K562 (cell line): ENCODE results near the gene ORMDL2. TPM values are rescaled to one million over a fixed set of nuclear protein-coding genes. Genes with fewer than 3 reads are reported as not detected.

Source experiments
- ATAC-seq: fragments of 200-7000 bp; cut with Tn5 transposase; 3 replicates; pipeline ENCODE4 v1.9.1; 2020; ENCODE audit warnings: moderate library complexity
- BruUV-seq: library from RNA; stranded (reverse); fragments of 400-500 nt; replicated peaks from 2 replicates; lab custom pipeline; 2021; lab: Mats Ljungman, UMichigan
- CTCF ChIA-PET: fragments of 300-600 bp; formaldehyde crosslinking; extraction: SDS; loops from one replicate; lab custom pipeline; 2021; ENCODE audit warnings: low intra/inter-chr PET ratio; lab: Yijun Ruan, JAX
- POLR2A ChIA-PET: fragments of 300-600, 350-650 bp; sonication (Branson Sonifier 250); formaldehyde crosslinking; extraction: SDS; loops from one replicate; lab custom pipeline; 2021; ENCODE audit warnings: antibody characterized with exemption, inconsistent platforms; lab: Yijun Ruan, JAX
- DNase-seq, 4 experiments: peaks; one replicate each; pipeline versions ENCODE4 v3.0.0 to v3.0.0-alpha.2; 2011 to 2018; ENCODE audit warnings: low spot score in 3 of 4, mixed read lengths in 3 of 4; ENCODE audit errors: extremely low read depth in 1 of 4
- FAIRE-seq: peaks from 2 replicates; lab custom pipeline; 2011; peaks lifted over from hg19 to GRCh38; lab: Jason Lieb, UNC
- H2AFZ ChIP-seq: 2 replicates; pipeline ENCODE4 v1.6.0; 2011; ENCODE audit warnings: low read depth, low read length, control low read depth, inconsistent platforms
- H3K27ac ChIP-seq: fragments of 200-600 bp; 3 replicates; pipeline ENCODE4 v1.8.0; 2011; ENCODE audit warnings: low read depth, mild to moderate bottlenecking, control low read depth, inconsistent platforms, low read length, moderate library complexity, mixed read lengths; ENCODE audit errors: extremely low read depth
- H3K27me3 ChIP-seq, 2 experiments: fragments of 300-600 bp in 1 of 2; 2 replicates in 1 of 2; 3 replicates in 1 of 2; pipeline versions ENCODE4 v1.6.0 to v1.8.0; 2011; ENCODE audit warnings: inconsistent platforms in 2 of 2, low read length in 2 of 2, mild to moderate bottlenecking in 1 of 2, mixed read lengths in 1 of 2, moderate library complexity in 1 of 2; ENCODE audit not compliant: control insufficient read depth in 2 of 2, insufficient read depth in 2 of 2
- H3K36me3 ChIP-seq: fragments of 300-600 bp; 3 replicates; pipeline ENCODE4 v1.8.0; 2011; ENCODE audit warnings: mild to moderate bottlenecking, low read length, inconsistent platforms; ENCODE audit not compliant: control insufficient read depth, insufficient read depth
- H3K4me1 ChIP-seq, 2 experiments: fragments of 200-600 bp in 1 of 2; replicated peaks in 1 of 2; 2 replicates in 1 of 2; 3 replicates in 1 of 2; pipeline versions ENCODE4 v1.5.1 to v1.8.0; 2011; ENCODE audit warnings: inconsistent platforms in 2 of 2, low read length in 2 of 2, mild to moderate bottlenecking in 1 of 2, mixed read lengths in 1 of 2, moderate library complexity in 1 of 2; ENCODE audit not compliant: control insufficient read depth in 2 of 2, insufficient read depth in 2 of 2
- H3K4me2 ChIP-seq: 2 replicates; pipeline ENCODE4 v1.6.1; 2011; ENCODE audit warnings: low read length, control low read depth, inconsistent platforms, mixed read lengths; ENCODE audit not compliant: insufficient read depth
- H3K4me3 ChIP-seq: fragments of 200-600 bp; sonication (generic), shearing (Covaris generic); 2 replicates; pipeline ENCODE4 v1.5.1; 2016; ENCODE audit warnings: control low read depth, inconsistent platforms
- H3K79me2 ChIP-seq: fragments of 200-600 bp; 3 replicates; pipeline ENCODE4 v1.8.0; 2011; ENCODE audit warnings: low read length, inconsistent platforms; ENCODE audit not compliant: control insufficient read depth, insufficient read depth
- H3K9ac ChIP-seq, 2 experiments: 2 replicates each; pipeline versions ENCODE4 v1.6.0 to v1.6.1; 2011; ENCODE audit warnings: low read depth in 2 of 2, low read length in 2 of 2, control low read depth in 1 of 2, inconsistent platforms in 1 of 2, mild to moderate bottlenecking in 1 of 2, mixed read lengths in 1 of 2; ENCODE audit not compliant: insufficient read depth in 1 of 2
- H3K9me1 ChIP-seq: one replicate; pipeline ENCODE4 v1.6.0; 2011; ENCODE audit warnings: inconsistent platforms, mild to moderate bottlenecking, low read length, moderate library complexity; ENCODE audit not compliant: control insufficient read depth, insufficient read depth
- H3K9me3 ChIP-seq: replicated peaks from 2 replicates; pipeline ENCODE4 v1.5.1; 2011; ENCODE audit warnings: low read depth, low read length, inconsistent platforms; ENCODE audit not compliant: control insufficient read depth, insufficient read depth
- H4K20me1 ChIP-seq: replicated peaks from 2 replicates; pipeline ENCODE4 v1.6.1; 2011; ENCODE audit warnings: low read length, inconsistent platforms, mixed read lengths; ENCODE audit not compliant: control insufficient read depth, insufficient read depth
- BHLHE40 ChIP-seq: IDR thresholded peaks from 2 replicates; pipeline ENCODE4 v1.6.1; 2011; ENCODE audit warnings: low read length, improper control_type of control experiment
- HMG20A ChIP-seq: fragments of 450-650 bp; formaldehyde crosslinking; conservative IDR thresholded peaks from 2 replicates; pipeline ENCODE4 v1.4.0; 2020; ENCODE audit warnings: mild to moderate bottlenecking, mixed read lengths
- SAFB ChIP-seq: fragments of 200-400 bp; formaldehyde crosslinking; IDR thresholded peaks from 2 replicates; pipeline ENCODE4 v1.6.1; 2017; ENCODE audit warnings: low read depth, low read length, borderline replicate concordance
- YY1 ChIP-seq, 3 experiments: IDR thresholded peaks; 2 replicates each; pipeline ENCODE4 v1.6.1; 2011; ENCODE audit warnings: low read length in 2 of 3, mild to moderate bottlenecking in 2 of 3, moderate library complexity in 2 of 3, borderline replicate concordance in 1 of 3, control low read depth in 1 of 3, low read depth in 1 of 3; ENCODE audit not compliant: insufficient read depth in 3 of 3, insufficient replicate concordance in 2 of 3, control insufficient read depth in 1 of 3, insufficient read length in 1 of 3; ENCODE audit errors: extremely low read depth in 1 of 3
- ZNF140 ChIP-seq: fragments of 250-450 bp; sonication (Bioruptor Pico); IDR thresholded peaks from 2 replicates; pipeline ENCODE4 v1.8.0; 2021; ENCODE audit warnings: moderate library complexity, mild to moderate bottlenecking, inconsistent platforms
- WGBS: fragments of 100-300 bp; shearing (Covaris generic); methylation state at CpG from one replicate; pipeline ENCODE4 v1.1.6; 2016; ENCODE audit warnings: low coverage, mixed read lengths; ENCODE audit not compliant: insufficient coverage; ENCODE audit errors: missing lambda C conversion rate; 5-methylcytosine and 5-hydroxymethylcytosine counted together
- in situ Hi-C: fragments of 300-500 bp; cut with MboI; formaldehyde crosslinking; loops from 4 replicates; pipeline ENCODE4 v1.15.0; 2018; ENCODE audit warnings: inconsistent platforms, mixed read lengths
- intact Hi-C: fragments of 100-400 bp; cut with micrococcal nuclease; formaldehyde crosslinking; loops from 2 replicates; pipeline ENCODE4 v1.14.2; 2022
- polyA plus RNA-seq, 8 experiments: library from polyadenylated mRNA; depleted of rRNA in 4 of 8; stranded (reverse) in 5 of 8; unstranded in 3 of 8; fragments of >200 nt; fragmentation: Nextera tagmentation in 2 of 8; fragmentation: Illumina TruSeq in 1 of 8; extraction: Ambion mirVana in 2 of 8; extraction: Trizol in 1 of 8; gene quantifications; 2 replicates each; pipeline versions ENCODE4 v1.2.1 to v1.2.3, GENCODE V29; 2011 to 2014; ENCODE audit warnings: inconsistent platforms in 1 of 8, missing spikeins in 1 of 8
- total RNA-seq, 7 experiments: library from RNA; depleted of rRNA in 6 of 7; stranded (reverse); fragments of >200 nt in 6 of 7; fragmentation: Illumina TruSeq in 2 of 7; extraction: Trizol in 2 of 7; gene quantifications; 2 replicates each; pipeline versions ENCODE4 v1.2.1 to v1.2.3, GENCODE V29; 2011 to 2021; ENCODE audit warnings: low replicate concordance in 1 of 7
- TF ChIP-seq, protein P1 (sequence below): fragments of 200-600 bp; sonication (generic); IDR thresholded peaks from one replicate; pipeline ENCODE4 v1.6.1; 2012; ENCODE audit warnings: mild to moderate bottlenecking, low read depth, low read length, inconsistent platforms
- TF ChIP-seq, protein P2 (sequence below): sonication (generic); formaldehyde crosslinking; IDR thresholded peaks from 2 replicates; pipeline ENCODE4 v1.8.1; 2022; ENCODE audit warnings: missing genetic modification reagents

The ORMDL2 gene
- total and polyA plus RNA-seq, 9 of the 15 experiments (the other 6 are each of a cell fraction or from before 2014, with no cell fraction given), result 9.9 to 113 (median 34.4) TPM

DNA sequence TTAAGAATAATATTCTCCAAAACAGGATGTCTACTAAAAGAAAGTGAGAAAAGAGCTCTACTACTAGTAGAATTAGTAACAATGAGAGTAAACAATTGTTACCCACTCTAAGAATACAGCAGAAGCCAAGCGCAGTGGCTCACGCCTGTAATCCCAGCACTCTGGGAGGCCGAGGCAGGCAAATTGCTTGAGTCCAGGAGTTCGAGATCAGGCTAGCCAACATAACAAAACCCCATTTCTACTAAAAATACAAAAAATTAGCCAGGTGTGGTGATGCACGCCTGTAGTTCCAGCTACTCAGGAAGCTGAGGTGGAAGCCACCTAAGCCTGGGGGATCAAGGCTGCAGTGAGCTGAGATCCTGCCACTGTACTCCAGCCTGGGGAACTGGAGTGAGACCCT is 6.9 kb downstream of the ORMDL2 start:
- Histone ChIP-seq H3K27ac (no peak overlapping the region), H3K36me3 (peaks cover 76% of the 10 kb centered on the region), H3K4me2 (peak overlapping the region; percentile 9; the same call in 1 of the 2 replicates), H3K9me3 (no peaks in the 10 kb centered on the region)
- no peak for DNase-seq
- intact Hi-C loops, result loop anchor here (5.0 kb wide), 1 partner anchor 218 kb away; the partner anchor contains the start of gene RPS26
- TF ChIP-seq, protein P1, sequence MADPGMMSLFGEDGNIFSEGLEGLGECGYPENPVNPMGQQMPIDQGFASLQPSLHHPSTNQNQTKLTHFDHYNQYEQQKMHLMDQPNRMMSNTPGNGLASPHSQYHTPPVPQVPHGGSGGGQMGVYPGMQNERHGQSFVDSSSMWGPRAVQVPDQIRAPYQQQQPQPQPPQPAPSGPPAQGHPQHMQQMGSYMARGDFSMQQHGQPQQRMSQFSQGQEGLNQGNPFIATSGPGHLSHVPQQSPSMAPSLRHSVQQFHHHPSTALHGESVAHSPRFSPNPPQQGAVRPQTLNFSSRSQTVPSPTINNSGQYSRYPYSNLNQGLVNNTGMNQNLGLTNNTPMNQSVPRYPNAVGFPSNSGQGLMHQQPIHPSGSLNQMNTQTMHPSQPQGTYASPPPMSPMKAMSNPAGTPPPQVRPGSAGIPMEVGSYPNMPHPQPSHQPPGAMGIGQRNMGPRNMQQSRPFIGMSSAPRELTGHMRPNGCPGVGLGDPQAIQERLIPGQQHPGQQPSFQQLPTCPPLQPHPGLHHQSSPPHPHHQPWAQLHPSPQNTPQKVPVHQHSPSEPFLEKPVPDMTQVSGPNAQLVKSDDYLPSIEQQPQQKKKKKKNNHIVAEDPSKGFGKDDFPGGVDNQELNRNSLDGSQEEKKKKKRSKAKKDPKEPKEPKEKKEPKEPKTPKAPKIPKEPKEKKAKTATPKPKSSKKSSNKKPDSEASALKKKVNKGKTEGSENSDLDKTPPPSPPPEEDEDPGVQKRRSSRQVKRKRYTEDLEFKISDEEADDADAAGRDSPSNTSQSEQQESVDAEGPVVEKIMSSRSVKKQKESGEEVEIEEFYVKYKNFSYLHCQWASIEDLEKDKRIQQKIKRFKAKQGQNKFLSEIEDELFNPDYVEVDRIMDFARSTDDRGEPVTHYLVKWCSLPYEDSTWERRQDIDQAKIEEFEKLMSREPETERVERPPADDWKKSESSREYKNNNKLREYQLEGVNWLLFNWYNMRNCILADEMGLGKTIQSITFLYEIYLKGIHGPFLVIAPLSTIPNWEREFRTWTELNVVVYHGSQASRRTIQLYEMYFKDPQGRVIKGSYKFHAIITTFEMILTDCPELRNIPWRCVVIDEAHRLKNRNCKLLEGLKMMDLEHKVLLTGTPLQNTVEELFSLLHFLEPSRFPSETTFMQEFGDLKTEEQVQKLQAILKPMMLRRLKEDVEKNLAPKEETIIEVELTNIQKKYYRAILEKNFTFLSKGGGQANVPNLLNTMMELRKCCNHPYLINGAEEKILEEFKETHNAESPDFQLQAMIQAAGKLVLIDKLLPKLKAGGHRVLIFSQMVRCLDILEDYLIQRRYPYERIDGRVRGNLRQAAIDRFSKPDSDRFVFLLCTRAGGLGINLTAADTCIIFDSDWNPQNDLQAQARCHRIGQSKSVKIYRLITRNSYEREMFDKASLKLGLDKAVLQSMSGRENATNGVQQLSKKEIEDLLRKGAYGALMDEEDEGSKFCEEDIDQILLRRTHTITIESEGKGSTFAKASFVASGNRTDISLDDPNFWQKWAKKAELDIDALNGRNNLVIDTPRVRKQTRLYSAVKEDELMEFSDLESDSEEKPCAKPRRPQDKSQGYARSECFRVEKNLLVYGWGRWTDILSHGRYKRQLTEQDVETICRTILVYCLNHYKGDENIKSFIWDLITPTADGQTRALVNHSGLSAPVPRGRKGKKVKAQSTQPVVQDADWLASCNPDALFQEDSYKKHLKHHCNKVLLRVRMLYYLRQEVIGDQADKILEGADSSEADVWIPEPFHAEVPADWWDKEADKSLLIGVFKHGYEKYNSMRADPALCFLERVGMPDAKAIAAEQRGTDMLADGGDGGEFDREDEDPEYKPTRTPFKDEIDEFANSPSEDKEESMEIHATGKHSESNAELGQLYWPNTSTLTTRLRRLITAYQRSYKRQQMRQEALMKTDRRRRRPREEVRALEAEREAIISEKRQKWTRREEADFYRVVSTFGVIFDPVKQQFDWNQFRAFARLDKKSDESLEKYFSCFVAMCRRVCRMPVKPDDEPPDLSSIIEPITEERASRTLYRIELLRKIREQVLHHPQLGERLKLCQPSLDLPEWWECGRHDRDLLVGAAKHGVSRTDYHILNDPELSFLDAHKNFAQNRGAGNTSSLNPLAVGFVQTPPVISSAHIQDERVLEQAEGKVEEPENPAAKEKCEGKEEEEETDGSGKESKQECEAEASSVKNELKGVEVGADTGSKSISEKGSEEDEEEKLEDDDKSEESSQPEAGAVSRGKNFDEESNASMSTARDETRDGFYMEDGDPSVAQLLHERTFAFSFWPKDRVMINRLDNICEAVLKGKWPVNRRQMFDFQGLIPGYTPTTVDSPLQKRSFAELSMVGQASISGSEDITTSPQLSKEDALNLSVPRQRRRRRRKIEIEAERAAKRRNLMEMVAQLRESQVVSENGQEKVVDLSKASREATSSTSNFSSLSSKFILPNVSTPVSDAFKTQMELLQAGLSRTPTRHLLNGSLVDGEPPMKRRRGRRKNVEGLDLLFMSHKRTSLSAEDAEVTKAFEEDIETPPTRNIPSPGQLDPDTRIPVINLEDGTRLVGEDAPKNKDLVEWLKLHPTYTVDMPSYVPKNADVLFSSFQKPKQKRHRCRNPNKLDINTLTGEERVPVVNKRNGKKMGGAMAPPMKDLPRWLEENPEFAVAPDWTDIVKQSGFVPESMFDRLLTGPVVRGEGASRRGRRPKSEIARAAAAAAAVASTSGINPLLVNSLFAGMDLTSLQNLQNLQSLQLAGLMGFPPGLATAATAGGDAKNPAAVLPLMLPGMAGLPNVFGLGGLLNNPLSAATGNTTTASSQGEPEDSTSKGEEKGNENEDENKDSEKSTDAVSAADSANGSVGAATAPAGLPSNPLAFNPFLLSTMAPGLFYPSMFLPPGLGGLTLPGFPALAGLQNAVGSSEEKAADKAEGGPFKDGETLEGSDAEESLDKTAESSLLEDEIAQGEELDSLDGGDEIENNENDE, result no peak
- no peak for TF ChIP-seq YY1 (IDR thresholded peaks at IDR 0.05; ENCODE audit: borderline replicate concordance in 1 of 3, control insufficient read depth in 1 of 3, extremely low read depth in 1 of 3, insufficient read depth in 3 of 3, insufficient read length in 1 of 3, insufficient replicate concordance in 2 of 3, low read depth in 1 of 3, low read length in 2 of 3)
- no peak for TF ChIP-seq HMG20A
- TF ChIP-seq SAFB, result no peak
- no peak for TF ChIP-seq BHLHE40
- TF ChIP-seq ZNF140, result no peak
- TF ChIP-seq, protein P2, sequence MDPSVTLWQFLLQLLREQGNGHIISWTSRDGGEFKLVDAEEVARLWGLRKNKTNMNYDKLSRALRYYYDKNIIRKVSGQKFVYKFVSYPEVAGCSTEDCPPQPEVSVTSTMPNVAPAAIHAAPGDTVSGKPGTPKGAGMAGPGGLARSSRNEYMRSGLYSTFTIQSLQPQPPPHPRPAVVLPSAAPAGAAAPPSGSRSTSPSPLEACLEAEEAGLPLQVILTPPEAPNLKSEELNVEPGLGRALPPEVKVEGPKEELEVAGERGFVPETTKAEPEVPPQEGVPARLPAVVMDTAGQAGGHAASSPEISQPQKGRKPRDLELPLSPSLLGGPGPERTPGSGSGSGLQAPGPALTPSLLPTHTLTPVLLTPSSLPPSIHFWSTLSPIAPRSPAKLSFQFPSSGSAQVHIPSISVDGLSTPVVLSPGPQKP (CRISPR knock-in tag), result no peak
- TF ChIP-seq, all 486 proteins: peak for 0
- H3K9me1 ChIP-seq, result no peaks in the 10 kb centered on the region
- FAIRE-seq (no peak), ATAC-seq (no peak)
- no peak overlapping the region for H2AFZ ChIP-seq
- H3K4me1 ChIP-seq, result peaks cover 19 to 20% of the 10 kb centered on the region in 2 experiments; a peak in 4 of 5 replicates
- peaks cover 4% of the 10 kb centered on the region; the same call in 1 of the 2 replicates for H4K20me1 ChIP-seq
- POLR2A ChIA-PET, result interaction anchor here (0.7 to 1.2 kb wide), 4 partner anchors 10 to 14 kb away, joined by 3 to 4 read pairs (median 3); no protein-coding TSS in a partner anchor
- WGBS, result 84% methylated on average over 5 of the region's 5 CpGs
- H3K27me3 ChIP-seq, result no peaks in the 10 kb centered on the region
- in situ Hi-C loops, result no loop called here
- H3K79me2 ChIP-seq, result peaks cover 55% of the 10 kb centered on the region
- CTCF ChIA-PET, result no interaction called here
- no peak overlapping the region for H3K4me3 ChIP-seq
- no TSS peak for BruUV-seq
- 0 out of 4 replicates have a peak overlapping the region, but pooled peaks of 1 of the 2 experiments have one; percentile 17 for H3K9ac ChIP-seq
